Stimulated activated CD8-positive, alpha-beta memory T cell treated with anti-CD3 and anti-CD28 coated beads, Interleukin-12 subunit alpha, Interleukin-12 subunit beta, amount 100 ng/mL, for 24 hours (primary cell): ENCODE results near the gene ZNF844.
A peak's percentile ranks its signal among the peaks of the same experiment; 100 is the strongest.
"Not testable (repeated sequence)": the region's sequence is repeated elsewhere in the genome, so short reads cannot be mapped to it uniquely, and the experiment has no call there.

Source experiments
- DNase-seq: peaks from one replicate; pipeline ENCODE4 v3.0.0-alpha.2; 2020; ENCODE audit errors: extremely low read depth

Gene ZNF844

DNA sequence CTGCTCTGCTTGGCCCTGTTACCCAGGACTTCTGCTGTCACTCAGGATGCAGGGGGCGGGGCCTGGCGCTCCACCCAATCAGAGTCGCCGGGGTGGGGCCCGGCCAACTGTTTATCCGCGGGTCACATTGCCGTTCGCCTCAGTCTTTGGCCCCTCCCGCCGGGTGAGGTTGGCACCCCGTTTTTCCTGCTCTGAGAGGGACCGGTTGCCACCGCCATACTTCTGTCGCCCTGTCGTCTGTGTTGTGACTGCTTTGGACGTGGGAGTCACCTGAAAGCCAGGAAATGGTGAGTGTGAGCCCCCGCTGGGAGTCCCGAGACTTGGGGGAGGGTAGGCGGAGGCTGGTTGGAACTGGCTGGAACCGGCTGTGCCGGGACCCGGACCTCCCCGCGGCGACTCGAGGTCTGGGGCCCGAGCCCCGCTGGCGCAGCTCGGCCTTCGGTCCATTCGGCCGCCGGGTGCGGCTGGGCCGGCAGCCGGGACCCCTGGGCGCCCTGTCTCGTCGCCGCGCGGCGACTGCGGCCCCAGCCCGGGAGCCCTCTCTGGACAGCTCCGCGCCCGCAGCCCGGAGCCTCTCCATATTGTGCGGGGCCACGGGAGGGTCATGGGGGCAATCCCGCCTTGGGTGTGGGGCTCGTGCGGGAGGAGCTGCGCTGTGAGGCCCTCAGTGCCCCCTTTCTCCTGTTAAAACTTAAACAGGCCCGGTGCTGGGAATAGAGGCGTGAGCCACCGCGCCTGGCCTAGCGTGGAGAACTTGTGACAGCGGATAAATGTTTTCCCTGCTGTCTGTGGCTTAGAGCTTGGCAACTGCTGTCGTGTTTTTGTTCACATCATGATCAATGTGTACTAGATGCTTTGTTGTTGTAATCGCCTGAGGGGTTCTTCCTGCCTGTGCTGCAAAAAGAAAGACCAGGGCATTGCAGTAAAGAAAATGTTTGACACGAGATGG lies at the start of gene ZNF844:
Gene ZNF844, plus strand, starts transcription at position 142 of the 949 bp plus-strand sequence. Its CDS starts 143 bp downstream, at position 285.
- DNase-seq, result peak; percentile 52

DNA sequence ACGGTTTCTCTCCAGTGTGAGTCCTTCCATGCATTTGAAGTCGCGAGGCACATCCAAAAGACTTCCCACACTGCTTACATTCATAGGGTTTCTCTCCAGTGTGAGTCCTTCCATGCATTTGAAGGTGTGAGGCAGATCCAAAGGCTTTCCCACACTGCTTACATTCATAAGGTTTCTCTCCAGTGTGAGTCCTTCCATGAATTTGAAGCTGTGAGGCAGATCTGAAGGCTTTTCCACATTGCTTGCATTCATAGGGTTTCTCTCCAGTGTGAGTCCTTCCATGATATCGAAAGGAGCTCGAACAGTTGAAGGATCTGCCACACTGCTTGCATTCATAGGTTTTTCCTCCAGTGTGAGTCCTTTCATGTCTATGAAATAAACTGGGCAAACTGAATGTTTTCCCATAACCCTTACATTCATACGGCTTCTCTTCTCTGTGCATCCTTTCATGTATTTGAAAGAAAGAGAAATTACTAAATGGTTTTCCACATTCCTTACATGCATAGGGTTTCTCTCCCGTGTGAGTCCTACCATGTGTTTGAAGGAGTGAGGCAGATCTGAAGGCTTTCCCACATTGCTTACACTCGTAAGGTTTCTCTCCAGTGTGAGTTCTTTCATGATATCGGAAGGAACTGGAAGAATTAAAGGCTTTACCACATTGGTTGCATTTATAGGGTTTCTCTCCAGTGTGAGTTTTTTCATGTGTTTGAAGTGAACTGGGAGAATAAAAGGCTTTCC lies 49.3 kb upstream of the ZNF844 start:
- no peak for DNase-seq

- no peak for DNase-seq
Observed at GRCh38 chr19:12015753-12016116, 48.8 kb upstream of the ZNF844 start.

GRCh38 chr19:12034198-12034597 lies 30.3 kb upstream of the ZNF844 start:
- DNase-seq, result no peak

DNA sequence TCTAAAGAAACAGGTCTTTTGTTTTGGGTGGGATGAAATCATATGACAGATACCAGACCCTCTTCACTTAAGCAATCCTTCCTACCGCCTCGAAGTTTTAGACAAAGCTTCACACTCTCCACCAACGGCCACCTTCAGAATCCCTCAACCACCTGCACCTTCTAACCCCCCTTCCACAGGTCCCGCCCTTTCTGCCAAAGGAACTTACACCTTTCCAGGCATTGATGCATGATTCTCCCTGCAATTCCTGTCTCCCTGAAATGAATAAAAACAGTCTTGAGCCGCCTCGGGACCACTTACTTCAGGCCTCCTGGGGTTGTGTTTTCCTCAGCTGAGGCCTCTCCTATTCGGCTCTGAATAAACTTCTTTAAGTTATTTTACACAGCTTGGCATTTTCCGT lies 29.9 kb upstream of the ZNF844 start:
- no peak for DNase-seq

DNA sequence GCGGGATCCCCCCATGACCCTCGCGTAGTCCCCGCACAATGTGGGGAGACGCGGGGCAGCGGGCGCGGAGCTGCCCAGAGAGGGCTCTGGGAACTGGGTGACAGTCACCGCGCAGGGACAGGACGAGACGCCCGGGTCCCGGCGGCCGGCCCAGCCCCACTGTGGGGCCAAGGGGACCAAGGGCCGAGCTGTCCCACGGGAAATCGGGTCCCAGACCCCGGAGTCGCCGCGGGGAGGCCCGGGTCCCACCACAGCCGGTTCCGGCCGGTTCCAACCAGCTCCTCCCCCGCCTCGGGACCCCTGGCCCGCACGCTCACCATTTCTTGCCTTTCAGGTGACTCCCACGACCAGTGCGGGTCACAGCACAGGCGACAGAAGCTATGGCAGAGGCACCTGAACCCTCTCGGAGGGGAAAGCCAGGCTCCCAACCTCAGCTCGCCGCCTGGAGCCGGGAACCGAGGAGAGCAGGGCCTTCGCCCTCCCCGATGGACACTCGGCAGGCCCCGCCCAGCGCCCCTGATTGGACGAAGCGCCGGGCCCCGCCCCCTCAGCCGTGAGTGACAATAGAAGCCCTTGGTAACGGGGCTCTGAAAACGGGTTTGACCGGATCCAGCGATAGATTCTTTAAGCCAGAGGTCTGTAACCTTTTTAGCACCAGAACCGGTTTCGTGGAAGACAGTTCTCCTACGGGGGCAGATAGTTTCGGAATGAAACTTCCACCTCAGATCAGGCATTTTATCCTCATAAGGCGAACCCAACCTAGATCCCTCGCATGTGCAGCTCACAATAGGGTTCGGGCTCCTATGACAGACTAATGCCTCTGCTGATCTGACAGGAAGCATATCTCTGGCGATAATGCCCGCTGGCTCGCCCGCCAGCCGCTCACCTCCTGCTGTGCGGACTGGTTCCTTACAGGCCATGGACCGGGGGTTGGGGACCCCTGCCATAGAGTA lies 29.0 kb upstream of the ZNF844 start, which contains the start of gene ZNF433:
Gene ZNF433, minus strand, starts transcription at position 460 of the 953 bp plus-strand sequence. Its CDS starts 140 bp downstream, at position 320.
- peak; percentile 44 for DNase-seq

- no peak for DNase-seq
Observed at GRCh38 chr19:12042893-12043292, 21.6 kb upstream of the ZNF844 start.

DNA sequence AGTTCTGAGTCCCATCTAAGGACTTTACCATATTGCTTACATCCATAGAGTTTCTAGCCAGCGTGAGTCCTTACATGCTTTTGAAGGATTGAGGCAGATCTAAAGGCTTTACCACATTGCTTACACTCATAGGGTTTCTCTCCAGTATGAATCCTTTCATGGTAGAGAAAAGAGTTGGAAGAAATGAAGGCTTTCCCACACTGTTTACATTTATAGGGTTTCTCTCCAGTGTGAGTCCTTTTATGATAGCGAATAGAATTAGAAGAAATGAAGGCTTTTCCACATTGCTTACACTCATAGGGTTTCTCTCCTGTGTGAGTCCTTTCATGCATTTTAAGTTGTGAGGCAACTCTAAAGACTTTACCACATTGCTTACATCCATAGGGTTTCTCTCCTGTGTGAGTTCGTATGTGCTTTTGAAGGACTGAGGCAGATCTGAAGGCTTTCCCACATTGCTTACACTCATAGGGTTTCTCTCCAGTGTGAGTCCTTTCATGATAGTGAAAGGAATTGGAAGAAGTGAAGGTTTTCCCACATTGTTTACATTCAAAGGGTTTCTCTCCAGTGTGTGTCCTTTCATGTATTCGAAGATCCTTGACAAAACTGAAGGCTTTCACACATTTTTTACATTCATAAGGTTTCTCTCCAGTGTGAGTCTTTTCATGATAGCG lies 20.6 kb upstream of the ZNF844 start:
- no peak for DNase-seq

DNA sequence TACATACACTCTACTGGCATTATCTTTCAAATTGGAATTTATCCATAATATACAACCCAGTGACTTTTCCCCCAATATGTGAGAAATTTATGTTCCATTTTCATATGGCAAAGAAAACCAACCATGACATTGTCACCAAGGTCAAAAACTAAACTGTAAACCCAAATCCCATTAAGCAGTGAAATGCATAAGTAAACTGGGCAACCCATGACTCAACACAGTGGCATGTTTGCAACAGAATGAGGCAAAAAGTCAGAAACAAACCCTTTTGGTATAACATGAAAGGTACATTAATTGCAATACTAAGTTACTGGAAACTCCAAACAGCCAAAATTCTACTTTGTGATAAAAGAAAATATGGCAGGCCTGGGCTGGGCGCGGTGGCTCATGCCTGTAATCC lies 16.7 kb upstream of the ZNF844 start:
- no peak for DNase-seq

DNA sequence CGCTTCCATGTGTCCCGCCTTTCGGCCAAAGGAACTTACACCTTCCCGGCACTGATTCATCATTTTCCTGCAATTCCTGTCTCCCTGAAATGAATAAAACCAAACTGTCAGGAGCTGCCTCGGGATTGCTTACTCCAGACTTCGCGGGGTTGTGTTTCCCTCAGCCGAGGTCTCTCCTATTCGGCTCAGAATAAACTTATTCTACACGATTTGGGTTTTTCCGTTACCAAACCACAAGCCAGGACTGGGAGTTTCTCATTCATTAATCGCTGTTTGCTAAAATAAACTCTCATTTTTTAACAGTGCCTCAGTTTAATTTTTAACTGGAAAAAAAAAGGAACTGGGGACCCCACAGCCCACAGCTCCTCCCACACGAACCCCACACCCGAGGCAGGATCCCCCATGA lies 12.4 kb upstream of the ZNF844 start:
- DNase-seq, result no peak

DNA sequence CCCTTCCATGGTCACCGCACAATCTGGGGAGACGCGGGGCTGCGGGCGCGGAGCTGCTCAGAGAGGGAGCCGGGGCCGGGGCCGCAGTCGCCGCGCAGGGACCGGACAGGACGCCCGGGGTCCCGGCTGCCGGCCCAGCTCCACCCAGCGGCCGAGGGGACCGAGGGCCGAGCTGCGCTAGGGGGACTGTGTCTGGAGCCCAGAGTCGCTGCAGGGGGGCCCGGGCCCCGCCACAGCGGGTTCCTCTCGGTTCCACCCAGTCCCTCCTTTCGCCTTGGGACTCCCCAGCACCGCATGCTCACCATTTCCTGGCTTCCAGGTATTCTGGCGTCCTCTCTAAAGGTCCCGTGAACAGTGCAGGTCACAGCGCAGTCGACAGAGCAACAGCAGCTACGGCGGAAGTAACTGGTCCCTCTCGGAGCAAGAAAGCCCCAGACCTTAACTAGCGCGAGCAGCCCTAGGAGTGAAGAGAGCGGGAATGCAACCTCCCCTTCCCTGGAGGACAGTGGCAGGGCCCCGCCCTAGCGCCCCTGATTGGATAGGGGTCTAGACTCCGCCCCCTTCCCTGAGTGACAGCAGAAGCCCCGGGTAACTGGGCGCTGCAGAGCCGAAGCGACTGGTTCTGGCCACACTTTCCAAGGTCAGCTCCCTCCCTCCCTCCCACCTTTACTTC lies 11.9 kb upstream of the ZNF844 start, which contains the start of gene ZNF878:
Gene ZNF878, minus strand, starts transcription at position 465 of the 673 bp plus-strand sequence. Its CDS starts 160 bp downstream, at position 305.
- peak; percentile 37 for DNase-seq

GRCh38 chr19:12055784-12056183 lies 8.7 kb upstream of the ZNF844 start:
- DNase-seq, result no peak

DNA sequence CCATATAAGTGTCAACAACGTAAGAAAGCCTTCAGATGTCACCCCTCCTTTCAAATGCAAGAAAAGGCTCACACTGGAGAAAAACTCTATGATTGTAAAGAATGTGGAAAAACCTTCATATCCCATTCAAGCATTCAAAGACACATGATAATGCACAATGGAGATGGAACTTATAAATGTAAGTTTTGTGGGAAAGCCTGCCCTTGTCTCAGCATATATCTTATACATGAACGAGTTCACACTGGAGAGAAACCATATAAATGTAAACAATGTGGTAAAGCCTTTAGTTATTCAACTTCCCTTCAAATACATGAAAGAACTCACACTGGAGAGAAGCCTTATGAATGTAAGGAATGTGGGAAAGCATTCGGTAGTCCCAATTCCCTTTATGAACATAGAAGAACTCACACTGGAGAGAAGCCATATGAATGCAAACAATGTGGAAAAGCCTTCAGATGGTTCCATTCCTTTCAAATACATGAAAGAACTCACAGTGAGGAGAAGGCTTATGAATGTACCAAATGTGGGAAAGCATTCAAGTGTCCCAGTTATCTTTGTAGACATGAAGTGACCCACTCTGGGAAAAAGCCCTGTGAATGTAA lies 11.1 kb downstream of the ZNF844 start:
- DNase-seq, result no peak

GRCh38 chr19:12076331-12076730 lies 11.8 kb downstream of the ZNF844 start:
- not testable (repeated sequence) for DNase-seq

GRCh38 chr19:12077375-12077774 lies 12.8 kb downstream of the ZNF844 start:
- DNase-seq, result no peak

GRCh38 chr19:12083336-12083735 lies 18.8 kb downstream of the ZNF844 start:
- not testable (repeated sequence) for DNase-seq

DNA sequence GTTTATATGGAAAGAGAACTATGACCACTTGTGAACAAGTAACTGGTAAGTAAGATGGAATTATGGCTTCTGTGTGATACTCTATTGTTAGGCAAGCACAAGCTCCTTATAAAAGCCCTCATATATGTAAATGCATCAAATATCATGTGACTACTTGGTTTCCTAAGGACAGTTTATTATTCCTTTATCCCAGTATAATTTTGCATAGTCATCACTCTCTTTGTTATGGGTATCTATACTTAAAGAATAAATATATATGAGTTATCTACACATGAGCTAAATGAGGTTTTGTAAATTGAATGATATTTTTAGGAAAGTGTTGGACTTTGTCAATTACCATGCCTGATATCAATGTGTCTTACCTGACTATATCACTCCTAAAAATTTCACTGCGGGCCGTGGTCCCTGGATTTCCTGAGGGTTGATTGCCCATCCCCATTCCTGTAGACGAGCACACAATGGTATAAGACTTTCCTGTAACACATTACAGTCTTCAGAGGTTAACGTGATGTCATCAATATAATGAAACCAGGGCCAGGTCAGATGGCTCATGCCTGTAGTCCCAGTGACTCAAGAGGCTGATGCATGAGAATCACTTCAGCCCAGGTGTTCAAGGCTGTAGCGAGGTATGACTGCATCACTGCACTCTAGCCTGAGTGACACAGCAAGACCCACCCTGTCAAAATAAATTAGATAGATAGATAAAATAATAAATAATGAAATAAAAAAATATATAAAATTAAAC lies 20.7 kb downstream of the ZNF844 start:
- no peak for DNase-seq

DNA sequence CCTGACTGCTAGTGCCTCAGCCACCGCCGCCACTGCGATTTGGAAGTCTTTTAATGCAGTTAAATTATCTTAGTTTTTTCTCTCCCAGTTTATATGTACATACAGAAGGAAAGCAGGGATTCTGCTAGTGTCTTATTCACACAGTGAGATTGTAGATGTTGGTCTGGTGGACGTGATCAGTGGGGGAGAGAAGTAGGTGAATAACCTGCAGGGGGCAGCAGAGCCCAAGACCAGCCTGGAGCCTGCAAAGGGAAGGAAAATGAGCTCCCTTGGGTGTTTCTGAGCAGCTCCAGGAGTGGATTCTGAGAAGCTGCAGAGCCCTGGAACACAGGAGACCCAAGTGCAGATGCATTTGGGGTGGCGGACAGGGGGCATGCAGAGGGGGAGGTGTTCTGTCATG lies 26.3 kb downstream of the ZNF844 start:
- DNase-seq, result peak; percentile 23
